HG03460 (cell line): ENCODE results near the gene SETD5.

ENCODE experiments used
- ATAC-seq: cut with Tn5 transposase; IDR thresholded peaks from one replicate; pipeline ENCODE4 v1.9.1; 2021; ENCODE audit not compliant: unreplicated experiment

The SETD5 gene, protein sequence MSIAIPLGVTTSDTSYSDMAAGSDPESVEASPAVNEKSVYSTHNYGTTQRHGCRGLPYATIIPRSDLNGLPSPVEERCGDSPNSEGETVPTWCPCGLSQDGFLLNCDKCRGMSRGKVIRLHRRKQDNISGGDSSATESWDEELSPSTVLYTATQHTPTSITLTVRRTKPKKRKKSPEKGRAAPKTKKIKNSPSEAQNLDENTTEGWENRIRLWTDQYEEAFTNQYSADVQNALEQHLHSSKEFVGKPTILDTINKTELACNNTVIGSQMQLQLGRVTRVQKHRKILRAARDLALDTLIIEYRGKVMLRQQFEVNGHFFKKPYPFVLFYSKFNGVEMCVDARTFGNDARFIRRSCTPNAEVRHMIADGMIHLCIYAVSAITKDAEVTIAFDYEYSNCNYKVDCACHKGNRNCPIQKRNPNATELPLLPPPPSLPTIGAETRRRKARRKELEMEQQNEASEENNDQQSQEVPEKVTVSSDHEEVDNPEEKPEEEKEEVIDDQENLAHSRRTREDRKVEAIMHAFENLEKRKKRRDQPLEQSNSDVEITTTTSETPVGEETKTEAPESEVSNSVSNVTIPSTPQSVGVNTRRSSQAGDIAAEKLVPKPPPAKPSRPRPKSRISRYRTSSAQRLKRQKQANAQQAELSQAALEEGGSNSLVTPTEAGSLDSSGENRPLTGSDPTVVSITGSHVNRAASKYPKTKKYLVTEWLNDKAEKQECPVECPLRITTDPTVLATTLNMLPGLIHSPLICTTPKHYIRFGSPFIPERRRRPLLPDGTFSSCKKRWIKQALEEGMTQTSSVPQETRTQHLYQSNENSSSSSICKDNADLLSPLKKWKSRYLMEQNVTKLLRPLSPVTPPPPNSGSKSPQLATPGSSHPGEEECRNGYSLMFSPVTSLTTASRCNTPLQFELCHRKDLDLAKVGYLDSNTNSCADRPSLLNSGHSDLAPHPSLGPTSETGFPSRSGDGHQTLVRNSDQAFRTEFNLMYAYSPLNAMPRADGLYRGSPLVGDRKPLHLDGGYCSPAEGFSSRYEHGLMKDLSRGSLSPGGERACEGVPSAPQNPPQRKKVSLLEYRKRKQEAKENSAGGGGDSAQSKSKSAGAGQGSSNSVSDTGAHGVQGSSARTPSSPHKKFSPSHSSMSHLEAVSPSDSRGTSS (N-terminal part only)

DNA sequence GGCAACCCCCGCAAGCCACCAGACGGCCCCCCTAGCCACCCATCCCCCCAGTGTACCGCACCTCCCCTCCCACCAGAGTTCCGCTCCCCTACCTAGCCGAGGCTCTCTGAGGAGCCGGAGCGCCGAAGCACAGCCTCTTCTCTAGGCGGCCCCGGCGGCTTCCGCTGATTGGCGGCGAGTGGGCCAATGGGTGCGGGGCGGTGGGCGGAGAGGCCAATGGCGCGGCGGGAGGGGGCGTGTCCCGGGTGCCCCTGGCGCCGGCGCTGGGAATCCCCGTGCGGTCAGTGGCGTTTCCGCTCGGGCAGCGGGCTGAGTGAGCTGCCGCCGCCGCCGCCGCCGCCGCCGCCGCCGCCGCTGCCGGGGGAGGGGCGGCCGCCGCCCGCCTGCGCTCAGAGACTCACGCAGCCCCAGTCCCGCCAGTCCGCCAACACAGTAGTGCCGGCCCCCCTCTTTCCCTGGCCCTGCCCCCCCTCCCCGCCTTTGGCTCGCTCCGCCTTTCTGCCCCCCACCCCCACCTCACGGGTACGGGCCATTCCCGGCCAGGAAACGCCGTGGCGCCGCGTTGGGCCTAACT lies at the start of gene SETD5:
TSS of gene SETD5 (plus strand) at position 284 of the 574 bp plus-strand sequence. CDS start 31,324 bp downstream, outside the sequence.
- ATAC-seq = peak; percentile 44

DNA sequence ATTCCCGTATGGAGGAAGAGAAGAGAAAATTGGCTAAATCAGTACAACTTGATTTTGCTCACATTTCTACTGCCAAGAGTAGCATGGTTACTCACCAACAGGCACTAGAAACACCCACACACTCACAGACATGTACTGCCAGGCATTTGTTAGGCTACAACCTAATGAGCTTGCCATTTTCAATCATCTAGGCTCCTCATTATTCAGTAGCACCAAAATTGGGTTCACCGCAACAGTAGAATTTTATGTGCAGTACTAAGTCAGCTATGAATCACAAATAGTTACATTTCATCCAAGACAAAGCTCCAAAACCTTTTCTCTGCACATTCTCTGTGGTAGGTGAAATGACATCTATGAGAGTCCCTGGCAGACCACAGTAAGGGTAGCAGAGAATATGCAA lies 49.5 kb upstream of the SETD5 start:
- ATAC-seq = no peak

DNA sequence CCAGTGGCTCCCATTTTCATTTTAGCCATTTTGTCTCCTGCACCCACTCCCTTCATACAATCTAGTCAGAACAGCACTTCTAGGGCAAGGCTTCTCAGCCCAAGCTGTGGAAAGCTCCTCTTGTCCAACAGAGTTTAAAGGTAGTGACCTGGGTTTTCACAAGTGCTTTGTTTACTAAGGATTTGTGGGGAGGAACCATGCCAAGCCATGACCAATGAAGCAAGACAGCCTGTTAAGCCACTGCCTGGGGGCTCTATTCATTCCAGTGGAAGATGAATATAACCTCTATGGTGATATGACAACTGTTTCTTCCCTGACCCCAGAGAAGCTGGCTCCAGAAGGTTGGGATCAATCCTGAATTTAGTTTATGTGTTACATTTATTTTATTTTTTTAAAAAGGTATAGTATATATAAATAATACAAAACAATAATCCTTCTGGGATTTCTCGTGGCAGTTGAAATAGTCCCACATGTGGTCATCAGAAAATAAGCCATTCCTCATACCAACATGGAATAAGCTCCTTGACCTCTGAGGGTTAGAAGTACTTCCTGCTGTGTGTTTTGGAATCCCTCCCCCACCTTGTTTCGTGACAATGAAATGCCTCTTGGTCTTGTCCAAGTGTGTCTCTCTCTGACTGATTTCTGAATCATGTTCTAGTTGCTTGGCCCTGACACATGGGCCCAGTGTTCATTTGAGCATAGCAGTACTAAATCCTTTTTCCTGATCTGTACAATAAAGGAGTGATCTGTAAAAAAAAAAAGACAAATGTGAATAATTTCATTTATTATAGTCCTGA lies 47.9 kb upstream of the SETD5 start:
- ATAC-seq = no peak

DNA sequence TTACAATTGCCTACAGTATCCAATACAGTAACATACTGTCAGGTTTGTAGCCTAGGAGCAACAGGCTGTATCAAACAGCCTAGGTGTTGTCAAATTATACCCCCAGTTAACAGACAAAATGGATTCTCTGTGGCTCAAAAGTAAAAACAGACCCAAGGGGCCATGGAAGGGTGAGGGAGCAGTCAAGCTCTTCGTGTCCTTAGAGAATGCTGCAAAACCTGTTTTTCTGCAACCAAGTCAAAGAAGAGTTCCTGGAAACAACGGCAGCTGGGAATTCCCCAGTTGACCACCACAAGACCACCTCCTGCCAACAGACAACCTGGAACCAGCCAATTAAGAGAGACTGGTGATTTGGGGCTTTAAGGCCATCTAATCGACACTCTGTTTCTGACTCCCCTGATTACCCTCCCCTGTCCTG lies 45.7 kb upstream of the SETD5 start:
- ATAC-seq = no peak

DNA sequence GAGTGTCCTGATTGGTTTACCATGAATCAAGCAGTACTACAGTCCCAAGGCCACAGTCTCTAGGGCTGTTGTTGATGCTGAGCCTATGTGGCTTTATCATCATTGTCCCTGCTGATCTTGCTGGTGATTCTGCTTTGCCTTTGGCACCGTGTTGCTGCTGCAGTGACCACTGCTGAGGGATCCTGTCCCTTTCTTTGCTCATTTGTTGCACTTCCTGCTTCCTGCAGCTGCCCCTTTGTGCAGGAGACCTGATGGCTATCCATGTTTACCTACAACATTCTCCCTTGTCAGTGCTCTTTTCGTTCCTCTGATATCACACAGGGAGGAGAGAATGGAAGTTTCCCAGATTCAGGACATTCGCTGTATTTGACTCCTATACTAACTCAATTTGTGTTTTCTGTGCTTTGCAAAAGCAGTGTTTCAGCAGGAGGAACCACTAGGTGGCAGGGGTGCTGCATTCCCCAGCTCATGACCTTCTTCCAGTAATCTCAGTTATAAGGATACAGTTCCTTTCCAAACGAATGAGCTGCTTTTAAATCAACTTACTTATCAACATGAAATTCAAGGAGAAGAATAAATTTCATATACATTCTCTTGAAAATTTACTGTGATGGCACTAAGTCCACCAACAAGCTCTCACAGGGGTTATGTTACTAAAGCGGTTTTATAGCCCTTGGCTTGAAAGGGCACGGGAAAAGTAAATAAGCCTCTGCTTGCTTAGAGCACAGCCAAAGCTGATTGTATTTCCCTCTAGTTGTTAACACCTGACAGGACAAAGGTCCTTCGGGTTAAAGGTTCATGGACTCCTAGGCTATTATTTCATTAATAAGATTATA lies 44.3 kb upstream of the SETD5 start:
- no peak for ATAC-seq

DNA sequence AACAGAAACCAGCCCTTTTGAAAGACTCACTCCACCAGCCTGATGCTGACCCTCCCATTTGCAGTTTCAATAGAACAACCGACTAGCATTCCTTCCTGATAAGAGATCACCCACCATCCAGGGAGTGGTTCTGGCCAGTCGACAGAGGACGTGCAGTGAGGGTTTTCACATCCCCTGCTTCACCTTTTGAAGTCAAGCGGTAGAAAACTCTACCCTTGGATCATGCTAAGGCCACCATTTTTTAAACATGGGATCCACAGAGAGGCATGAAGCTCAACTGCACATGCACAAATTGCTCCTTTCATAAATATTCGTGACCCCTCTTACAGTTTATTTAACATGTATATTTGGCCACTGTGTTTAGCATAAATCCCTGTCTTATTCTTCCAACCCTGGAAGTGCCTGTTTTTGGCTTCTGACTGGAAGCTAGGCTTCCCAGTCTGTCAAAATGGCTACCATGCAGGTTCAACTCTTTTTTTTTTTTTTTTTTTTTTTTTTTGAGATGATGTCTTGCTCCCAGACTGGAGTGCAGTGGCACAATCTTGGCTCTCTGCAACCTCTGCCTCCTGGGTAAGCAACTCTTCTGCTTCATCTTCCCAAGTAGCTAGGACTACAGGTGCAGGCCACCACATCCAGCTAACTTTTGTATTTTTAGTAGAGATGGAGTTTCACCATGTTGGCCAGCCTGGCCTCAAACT lies 35.6 kb upstream of the SETD5 start:
- ATAC-seq = no peak

DNA sequence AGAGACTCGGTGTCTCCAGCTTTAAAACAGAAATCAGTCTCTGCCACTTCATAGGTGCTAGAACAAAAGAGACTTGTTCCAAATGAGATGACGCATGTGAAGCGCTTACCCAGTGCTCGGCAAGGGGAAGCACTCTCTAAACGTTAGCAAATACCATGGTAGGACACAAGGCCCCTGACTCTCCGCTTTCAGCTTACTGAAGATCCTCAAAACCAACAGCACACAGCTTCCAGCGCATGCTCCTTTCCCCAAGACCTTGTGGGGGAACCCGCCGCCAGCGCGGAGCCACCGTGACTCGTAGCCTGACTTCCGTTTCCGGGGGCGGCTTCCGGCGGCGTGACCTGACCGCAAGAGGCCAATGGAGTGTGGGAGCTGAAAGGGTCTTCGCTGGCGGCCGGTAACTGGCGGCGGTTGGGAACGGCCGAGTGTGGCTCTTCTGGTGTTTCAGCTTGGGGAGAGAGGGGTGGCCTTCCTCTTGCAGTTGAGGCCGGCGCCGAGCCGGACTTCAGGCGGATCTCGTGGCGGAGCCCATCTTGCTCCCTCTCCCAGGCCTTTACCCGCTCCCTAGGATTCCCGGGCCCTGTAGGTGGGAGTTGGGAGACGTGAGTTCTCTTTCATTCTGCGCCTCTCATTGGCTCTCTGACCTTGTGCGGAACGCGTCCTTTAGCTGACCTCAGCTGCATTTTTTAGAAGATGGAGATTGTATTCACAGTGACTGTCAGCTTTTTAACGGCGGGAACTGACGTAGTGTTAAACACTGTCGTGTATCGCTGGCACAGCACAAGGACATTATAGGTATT lies 34.5 kb upstream of the SETD5 start, which contains the start of gene THUMPD3:
TSS of gene THUMPD3 (plus strand) at position 324 of the 800 bp plus-strand sequence. CDS start 2,015 bp downstream, outside the sequence.
- peak; percentile 98 for ATAC-seq

DNA sequence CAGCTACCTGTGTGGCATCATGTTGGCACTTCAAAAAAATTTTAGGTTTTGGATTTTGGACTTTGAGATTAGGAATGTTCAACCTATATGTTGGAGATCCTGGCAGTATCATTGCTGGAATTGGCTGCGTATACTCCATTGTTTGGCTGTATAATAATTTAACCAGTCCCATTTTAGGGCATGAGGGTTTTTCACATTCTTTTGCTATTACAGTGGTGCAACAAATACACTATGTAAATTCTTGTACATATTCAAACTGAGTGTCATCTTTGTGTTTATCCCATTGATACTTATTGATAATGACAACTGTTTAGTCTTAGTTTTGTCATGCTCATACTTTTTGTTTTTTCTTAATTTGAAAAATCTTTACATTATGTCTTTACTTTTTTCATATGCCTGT lies 27.9 kb upstream of the SETD5 start:
- no peak for ATAC-seq

DNA sequence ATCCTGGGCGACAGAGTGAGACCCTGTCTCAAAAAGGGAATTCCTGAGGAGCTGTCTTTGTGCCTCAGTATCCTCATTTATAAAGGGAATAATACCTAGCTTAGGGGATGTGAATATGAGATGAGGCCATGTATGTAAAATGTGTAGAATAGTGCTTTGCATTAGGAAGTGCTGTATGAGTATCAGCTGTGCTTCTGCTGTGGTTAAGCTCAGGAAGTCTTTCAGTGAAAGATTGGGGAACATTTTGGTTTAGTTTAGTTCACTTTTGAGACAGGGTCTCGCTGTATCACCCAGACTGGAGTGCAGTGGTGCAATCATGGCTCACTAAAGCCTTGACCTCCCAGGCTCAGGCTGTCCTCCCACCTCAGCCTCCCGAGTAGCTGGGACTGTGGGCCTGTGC lies 23.9 kb upstream of the SETD5 start:
- ATAC-seq = no peak

DNA sequence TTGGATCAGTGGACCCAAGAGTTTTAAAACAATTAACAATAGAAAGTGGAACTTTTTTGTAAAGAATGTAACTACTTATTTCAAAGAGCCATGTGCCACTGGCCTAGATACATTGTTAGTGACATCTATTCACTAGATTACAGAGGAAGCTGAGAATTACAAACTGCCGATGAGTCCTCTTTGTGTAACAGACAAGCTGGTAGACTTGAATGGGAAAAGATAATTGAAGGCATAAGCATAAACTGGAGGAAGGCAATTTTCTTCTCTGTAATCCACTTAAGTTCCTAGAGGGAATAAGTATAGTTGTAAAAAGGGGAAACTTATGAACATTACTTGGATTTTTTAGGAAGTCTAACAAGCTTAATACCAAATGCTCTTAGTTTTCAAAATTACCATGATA lies 19.4 kb upstream of the SETD5 start:
- no peak for ATAC-seq

DNA sequence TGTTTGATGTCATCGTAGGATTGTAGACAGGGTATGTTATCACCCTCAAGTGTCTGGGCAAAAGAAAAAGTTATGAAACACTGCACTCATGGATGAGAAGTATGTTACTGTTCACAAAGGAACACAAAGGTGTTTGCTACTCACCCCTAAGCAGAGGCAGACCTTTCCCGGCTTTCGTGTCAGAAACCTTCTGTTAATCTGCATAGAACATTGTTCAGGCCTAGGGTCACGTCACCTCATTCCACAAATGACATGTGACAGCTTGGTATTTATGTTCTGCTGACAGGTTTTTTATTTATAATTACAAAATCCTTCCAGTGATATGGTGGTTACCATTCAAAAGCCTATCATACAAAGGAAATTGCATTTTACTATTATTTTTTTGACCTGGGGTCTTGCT lies 18.1 kb upstream of the SETD5 start:
- ATAC-seq = no peak

DNA sequence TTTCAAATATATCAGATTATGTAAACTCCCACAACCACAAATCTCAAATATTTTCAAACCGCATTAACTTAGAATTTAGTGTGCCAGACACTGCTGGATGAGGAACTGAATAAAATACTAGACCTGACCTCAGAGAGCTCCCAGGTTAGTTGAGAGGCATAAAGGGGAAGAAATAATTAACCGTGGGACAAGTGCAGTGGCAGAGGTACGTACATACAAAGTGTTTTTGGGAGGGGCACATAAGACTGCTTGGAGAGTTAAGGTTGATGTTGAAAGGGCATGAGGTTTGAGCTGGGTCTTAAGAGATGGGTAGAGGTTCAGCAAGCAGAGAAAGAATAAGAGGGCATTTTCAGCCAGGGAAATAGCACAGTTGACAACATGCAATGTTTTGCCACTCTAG lies 17.4 kb upstream of the SETD5 start:
- no peak for ATAC-seq

DNA sequence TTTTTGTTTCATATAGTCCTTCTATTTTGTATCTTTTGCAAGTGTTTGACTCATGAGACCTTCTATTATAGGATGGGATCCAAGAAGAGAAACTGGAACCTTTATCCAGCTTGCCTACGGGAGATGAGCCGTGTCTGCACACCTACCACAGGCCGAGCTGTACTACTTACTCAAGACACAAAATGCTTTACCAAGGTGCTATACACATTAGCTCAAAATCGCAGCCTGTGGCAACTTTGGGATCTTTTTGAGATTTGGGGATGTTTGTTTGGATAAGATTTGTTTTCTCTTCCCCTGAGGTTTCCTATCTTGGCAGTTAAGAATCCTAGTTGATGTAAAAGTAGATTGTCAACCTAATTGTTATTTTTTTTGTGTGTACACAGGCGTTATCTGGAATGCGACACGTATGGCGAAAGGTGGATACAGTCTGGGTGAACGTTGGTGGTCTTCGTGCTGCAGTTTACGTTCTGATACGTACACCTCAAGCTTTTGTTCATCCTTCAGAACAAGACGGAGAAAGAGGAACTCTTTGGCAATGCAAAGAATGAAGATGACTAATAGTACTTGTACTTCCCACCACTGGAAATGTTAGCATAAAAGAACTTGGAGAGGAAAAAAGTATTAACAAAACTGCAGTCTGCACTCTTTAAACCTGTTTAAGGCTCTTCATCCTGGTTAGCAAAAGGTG lies 13.1 kb upstream of the SETD5 start:
- no peak for ATAC-seq

DNA sequence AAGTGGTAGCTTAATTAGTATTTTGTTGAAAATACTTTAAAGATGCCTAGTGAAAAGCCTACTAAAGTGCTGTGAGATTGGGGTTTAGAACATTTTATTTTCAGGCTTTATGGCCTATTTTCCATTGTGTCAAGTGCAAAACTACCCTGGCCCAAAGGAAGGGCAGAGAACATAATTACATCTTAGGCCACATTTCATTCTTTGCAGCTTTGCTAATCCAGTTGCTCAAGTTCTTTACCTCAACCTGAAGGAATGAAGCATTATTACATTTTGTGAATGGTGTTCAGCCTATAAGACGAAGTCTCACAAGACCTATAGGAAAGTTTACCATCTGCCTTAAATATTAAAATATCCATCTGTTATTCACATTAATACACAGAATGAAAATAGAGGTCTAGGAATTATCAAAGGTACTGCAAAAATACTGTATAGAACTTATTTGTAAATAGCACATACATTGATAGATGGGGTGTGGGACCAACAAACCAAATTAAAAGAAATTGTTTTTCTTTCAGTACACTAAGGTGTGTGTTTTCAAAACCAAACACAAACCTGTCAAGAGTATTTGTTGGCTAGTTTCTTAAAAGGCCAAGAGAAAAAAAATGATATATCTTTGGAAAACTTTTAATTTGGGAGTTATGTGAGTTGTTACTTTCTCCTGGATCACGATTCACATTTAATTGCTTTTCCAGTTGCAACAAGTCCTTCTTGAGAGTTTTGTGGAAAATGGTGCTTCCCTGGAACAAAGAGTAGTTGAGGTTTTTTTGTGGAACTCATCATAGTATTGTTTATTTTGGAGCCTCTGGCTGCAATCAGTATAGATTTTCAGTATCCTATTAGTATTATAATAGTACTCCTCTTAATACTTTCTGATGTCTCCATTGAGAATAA lies 12.0 kb upstream of the SETD5 start:
- ATAC-seq = no peak

DNA sequence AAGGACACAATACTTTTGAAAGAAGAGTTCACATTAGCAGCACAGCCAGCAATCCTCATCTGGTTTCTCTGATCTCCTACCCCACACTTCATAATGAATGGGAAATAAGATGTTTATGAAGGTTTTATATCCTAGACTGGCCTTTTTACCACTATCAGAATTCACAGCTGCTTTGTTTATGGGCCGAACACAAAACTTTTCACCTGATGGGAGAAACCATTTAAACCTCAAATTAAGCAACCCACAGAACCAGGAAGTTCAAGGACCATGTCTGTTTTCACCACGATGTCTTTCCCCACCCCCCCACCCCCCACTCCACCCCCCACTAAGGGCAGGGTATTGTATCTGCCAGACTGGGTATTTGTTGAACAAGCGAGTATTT lies 11.3 kb upstream of the SETD5 start:
- ATAC-seq = no peak
